HepG2 (cell line): Measurements from ENCODE around the gene ISG20L2. TPM values are rescaled to one million over a fixed set of nuclear protein-coding genes. Genes with fewer than 3 reads are reported as not detected.

Experiments
- BRCA1 ChIP-seq: sonication (generic); formaldehyde crosslinking; IDR thresholded peaks from 2 replicates; pipeline ENCODE4 v1.4.0; 2020; ENCODE audit warnings: missing genetic modification reagents
- FOXO1 ChIP-seq: sonication (generic); formaldehyde crosslinking; IDR thresholded peaks from 2 replicates; pipeline ENCODE4 v1.4.0; 2020; ENCODE audit warnings: missing genetic modification reagents
- GTF2F1 ChIP-seq: fragments of 150-350 bp; IDR thresholded peaks from 2 replicates; pipeline ENCODE4 v1.6.1; 2014; ENCODE audit warnings: low read length
- HNRNPLL ChIP-seq: fragments of 200-400 bp; formaldehyde crosslinking; IDR thresholded peaks from 2 replicates; pipeline ENCODE4 v1.6.1; 2017; ENCODE audit warnings: mild to moderate bottlenecking, low read depth, low read length; ENCODE audit not compliant: poor library complexity, severe bottlenecking
- KAT8 ChIP-seq: IDR thresholded peaks from 2 replicates; pipeline ENCODE4 v1.6.1; 2016; ENCODE audit warnings: missing genetic modification reagents, missing compliant biosample characterization
- KDM2A ChIP-seq: sonication (generic); formaldehyde crosslinking; IDR thresholded peaks from 2 replicates; pipeline ENCODE4 v1.4.0; 2020; ENCODE audit warnings: low read depth, missing genetic modification reagents, borderline replicate concordance
- KMT2B ChIP-seq: IDR thresholded peaks from 2 replicates; pipeline ENCODE4 v1.6.1; 2016; ENCODE audit warnings: missing genetic modification reagents, missing compliant biosample characterization
- MAZ ChIP-seq, 2 experiments: sonication (generic) in 1 of 2; formaldehyde crosslinking in 1 of 2; IDR thresholded peaks; 2 replicates each; pipeline versions ENCODE4 v1.5.0 to v1.6.1; 2012 to 2020; ENCODE audit warnings: low read depth in 2 of 2, mild to moderate bottlenecking in 2 of 2, borderline replicate concordance in 1 of 2, improper control_type of control experiment in 1 of 2, low read length in 1 of 2, missing genetic modification reagents in 1 of 2, moderate library complexity in 1 of 2
- NONO ChIP-seq, 2 experiments: fragments of 450-650 bp in 1 of 2; sonication (generic) in 1 of 2; formaldehyde crosslinking in 1 of 2; IDR thresholded peaks in 1 of 2; conservative IDR thresholded peaks in 1 of 2; 2 replicates each; pipeline versions ENCODE4 v1.6.1 to v1.8.0; 2017 to 2022; ENCODE audit warnings: mild to moderate bottlenecking in 1 of 2, missing genetic modification reagents in 1 of 2, moderate library complexity in 1 of 2
- NR2F6 ChIP-seq, 2 experiments: IDR thresholded peaks; 2 replicates each; pipeline ENCODE4 v1.6.1; 2016; ENCODE audit warnings: antibody characterized with exemption in 1 of 2, mild to moderate bottlenecking in 1 of 2
- RAD21 ChIP-seq: fragments of 450-650 bp; formaldehyde crosslinking; IDR thresholded peaks from 2 replicates; pipeline ENCODE4 v1.5.0; 2020; ENCODE audit warnings: mild to moderate bottlenecking
- RXRA ChIP-seq: sonication (generic); formaldehyde crosslinking; IDR thresholded peaks from 2 replicates; pipeline ENCODE4 v1.5.1; 2020; ENCODE audit warnings: missing genetic modification reagents
- ZNF557 ChIP-seq: sonication (generic); formaldehyde crosslinking; IDR thresholded peaks from 2 replicates; pipeline ENCODE4 v1.4.0; 2020; ENCODE audit warnings: missing genetic modification reagents
- ZNF562 ChIP-seq: sonication (generic); formaldehyde crosslinking; IDR thresholded peaks from 2 replicates; pipeline ENCODE4 v1.8.0; 2022; ENCODE audit warnings: missing genetic modification reagents, borderline replicate concordance
- ZNF782 ChIP-seq: sonication (generic); formaldehyde crosslinking; IDR thresholded peaks from 2 replicates; pipeline ENCODE4 v1.4.0; 2020; ENCODE audit warnings: missing genetic modification reagents, mild to moderate bottlenecking, borderline replicate concordance
- polyA plus RNA-seq, 8 experiments: library from polyadenylated mRNA; depleted of rRNA in 3 of 8; stranded (reverse) in 7 of 8; unstranded in 1 of 8; fragments of >200 nt; fragmentation: Illumina TruSeq in 4 of 8; extraction: Trizol in 4 of 8; gene quantifications; 2 replicates each; pipeline versions ENCODE4 v1.2.1 to v1.2.3, GENCODE V29; 2011 to 2016; ENCODE audit warnings: low read depth in 4 of 8, missing spikeins in 1 of 8, mixed read lengths in 1 of 8; ENCODE audit not compliant: insufficient read depth in 1 of 8
- total RNA-seq, 5 experiments: library from RNA; depleted of rRNA; stranded (reverse); fragments of >200 nt; fragmentation: Illumina TruSeq; extraction: Trizol; gene quantifications; 2 replicates each; pipeline ENCODE4 v1.2.3, GENCODE V29; 2016; ENCODE audit warnings: low read depth in 1 of 5
- TF ChIP-seq, protein P1 (sequence below), 2 experiments: sonication (generic) in 1 of 2; formaldehyde crosslinking in 1 of 2; IDR thresholded peaks; 2 replicates each; pipeline versions ENCODE4 v1.4.0 to v1.6.1; 2018 to 2020; ENCODE audit warnings: missing genetic modification reagents in 2 of 2, borderline replicate concordance in 1 of 2, low read depth in 1 of 2, mild to moderate bottlenecking in 1 of 2, missing biosample characterization in 1 of 2
- TF ChIP-seq, protein P2 (sequence below): sonication (generic); formaldehyde crosslinking; IDR thresholded peaks from 2 replicates; pipeline ENCODE4 v1.5.1; 2020; ENCODE audit warnings: mild to moderate bottlenecking, moderate library complexity, missing genetic modification reagents
- TF ChIP-seq, protein P3 (sequence below): sonication (generic); formaldehyde crosslinking; IDR thresholded peaks from 2 replicates; pipeline ENCODE4 v1.8.1; 2023; ENCODE audit warnings: mild to moderate bottlenecking, inconsistent platforms, moderate library complexity, missing genetic modification reagents, borderline replicate concordance
- TF ChIP-seq, protein P4 (sequence below): sonication (generic); formaldehyde crosslinking; IDR thresholded peaks from 2 replicates; pipeline ENCODE4 v1.4.0; 2020; ENCODE audit warnings: mild to moderate bottlenecking, missing genetic modification reagents

Gene ISG20L2
- total and polyA plus RNA-seq, 2 of the 13 experiments (the other 11 are each of a cell fraction or from before 2014, with no cell fraction given): 19.8 to 21.3 TPM

DNA sequence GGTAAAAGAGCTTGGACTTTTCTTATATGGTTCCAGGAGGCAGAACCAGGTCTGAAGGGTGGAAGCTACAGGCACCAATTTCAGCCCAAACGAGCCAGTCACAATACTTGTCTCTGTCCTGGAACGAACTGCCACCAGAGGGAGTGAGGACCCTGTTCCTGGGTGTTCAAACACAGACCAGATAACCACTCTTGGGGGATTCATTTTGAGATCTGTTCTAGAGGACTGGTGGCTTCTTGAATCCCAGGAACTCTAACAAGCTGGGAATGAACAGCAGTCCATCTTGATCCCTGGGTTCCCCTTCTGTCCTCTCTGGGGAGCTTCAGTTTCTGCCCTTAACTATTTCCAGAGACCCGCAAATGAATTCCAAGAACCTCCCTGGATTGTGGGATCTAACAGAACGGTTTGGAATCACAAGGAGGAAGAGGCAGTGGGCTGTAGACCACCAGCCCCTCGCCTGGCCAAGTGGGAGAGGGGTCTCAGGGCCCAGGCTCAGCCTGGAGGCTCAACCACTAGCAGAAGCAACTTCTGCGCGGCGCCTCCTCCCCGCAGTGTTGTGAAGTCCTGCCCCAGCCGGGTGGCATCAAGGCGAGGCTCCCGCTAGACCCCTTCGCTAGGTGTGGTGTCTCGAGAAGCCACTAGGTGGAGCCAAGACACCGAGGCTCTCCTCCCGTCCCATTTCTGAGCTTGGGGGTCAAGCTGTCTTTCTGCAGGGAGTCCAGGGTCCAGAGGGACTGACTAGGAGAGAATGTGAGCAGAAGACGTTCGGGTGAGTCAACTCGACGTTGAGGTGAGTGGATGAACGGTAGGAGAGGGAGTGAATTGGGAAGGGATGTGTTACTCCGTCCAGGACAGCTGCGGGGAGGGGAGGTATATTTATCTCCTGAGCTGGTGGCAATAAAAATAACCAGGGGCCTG lies 39.3 kb downstream of the ISG20L2 start (continued):
- TF ChIP-seq GTF2F1 (no peak), ZNF782 (CRISPR knock-in tag) (0 out of 2 replicates have a peak, but pooled peaks have one; percentile 38), HNRNPLL (peak; percentile 21), ZNF557 (no peak), MAZ (IDR thresholded peaks at IDR 0.05; ENCODE audit: borderline replicate concordance, low read depth, low read length) (peak; percentile 68; the same call in 1 of the 2 replicates), MAZ (CRISPR knock-in tag; IDR thresholded peaks at IDR 0.05; ENCODE audit: low read depth) (no peak), KMT2B (CRISPR knock-in tag) (0 out of 2 replicates have a peak, but pooled peaks have one; percentile 36), NONO (IDR thresholded peaks at IDR 0.05) (no peak), NONO (CRISPR knock-in tag; conservative IDR thresholded peaks at IDR 0.05) (peak; percentile 23; the same call in 1 of the 2 replicates), KAT8 (peak; percentile 50; the same call in 1 of the 2 replicates), RXRA (CRISPR knock-in tag) (peak; percentile 27; the same call in 1 of the 2 replicates), RAD21 (peak; percentile 87), FOXO1 (CRISPR knock-in tag) (0 out of 2 replicates have a peak, but pooled peaks have one; percentile 31), BRCA1 (no peak), NR2F6 (IDR thresholded peaks at IDR 0.05) (no peak), NR2F6 (CRISPR knock-in tag; IDR thresholded peaks at IDR 0.05) (peak; percentile 48; the same call in 1 of the 2 replicates), ZNF562 (no peak), KDM2A (CRISPR knock-in tag) (peak; percentile 71; the same call in 1 of the 2 replicates)
- TF ChIP-seq, protein P1, sequence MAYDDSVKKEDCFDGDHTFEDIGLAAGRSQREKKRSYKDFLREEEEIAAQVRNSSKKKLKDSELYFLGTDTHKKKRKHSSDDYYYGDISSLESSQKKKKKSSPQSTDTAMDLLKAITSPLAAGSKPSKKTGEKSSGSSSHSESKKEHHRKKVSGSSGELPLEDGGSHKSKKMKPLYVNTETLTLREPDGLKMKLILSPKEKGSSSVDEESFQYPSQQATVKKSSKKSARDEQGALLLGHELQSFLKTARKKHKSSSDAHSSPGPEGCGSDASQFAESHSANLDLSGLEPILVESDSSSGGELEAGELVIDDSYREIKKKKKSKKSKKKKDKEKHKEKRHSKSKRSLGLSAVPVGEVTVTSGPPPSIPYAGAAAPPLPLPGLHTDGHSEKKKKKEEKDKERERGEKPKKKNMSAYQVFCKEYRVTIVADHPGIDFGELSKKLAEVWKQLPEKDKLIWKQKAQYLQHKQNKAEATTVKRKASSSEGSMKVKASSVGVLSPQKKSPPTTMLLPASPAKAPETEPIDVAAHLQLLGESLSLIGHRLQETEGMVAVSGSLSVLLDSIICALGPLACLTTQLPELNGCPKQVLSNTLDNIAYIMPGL (CRISPR knock-in tag; IDR thresholded peaks at IDR 0.05; ENCODE audit: borderline replicate concordance in 1 of 2, low read depth in 1 of 2): peak; percentile 54 to 77; a peak in 3 of 4 replicates
- TF ChIP-seq, protein P2, sequence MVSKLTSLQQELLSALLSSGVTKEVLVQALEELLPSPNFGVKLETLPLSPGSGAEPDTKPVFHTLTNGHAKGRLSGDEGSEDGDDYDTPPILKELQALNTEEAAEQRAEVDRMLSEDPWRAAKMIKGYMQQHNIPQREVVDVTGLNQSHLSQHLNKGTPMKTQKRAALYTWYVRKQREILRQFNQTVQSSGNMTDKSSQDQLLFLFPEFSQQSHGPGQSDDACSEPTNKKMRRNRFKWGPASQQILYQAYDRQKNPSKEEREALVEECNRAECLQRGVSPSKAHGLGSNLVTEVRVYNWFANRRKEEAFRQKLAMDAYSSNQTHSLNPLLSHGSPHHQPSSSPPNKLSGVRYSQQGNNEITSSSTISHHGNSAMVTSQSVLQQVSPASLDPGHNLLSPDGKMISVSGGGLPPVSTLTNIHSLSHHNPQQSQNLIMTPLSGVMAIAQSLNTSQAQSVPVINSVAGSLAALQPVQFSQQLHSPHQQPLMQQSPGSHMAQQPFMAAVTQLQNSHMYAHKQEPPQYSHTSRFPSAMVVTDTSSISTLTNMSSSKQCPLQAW (CRISPR knock-in tag): peak; percentile 56; the same call in 1 of the 2 replicates
- TF ChIP-seq, protein P3, sequence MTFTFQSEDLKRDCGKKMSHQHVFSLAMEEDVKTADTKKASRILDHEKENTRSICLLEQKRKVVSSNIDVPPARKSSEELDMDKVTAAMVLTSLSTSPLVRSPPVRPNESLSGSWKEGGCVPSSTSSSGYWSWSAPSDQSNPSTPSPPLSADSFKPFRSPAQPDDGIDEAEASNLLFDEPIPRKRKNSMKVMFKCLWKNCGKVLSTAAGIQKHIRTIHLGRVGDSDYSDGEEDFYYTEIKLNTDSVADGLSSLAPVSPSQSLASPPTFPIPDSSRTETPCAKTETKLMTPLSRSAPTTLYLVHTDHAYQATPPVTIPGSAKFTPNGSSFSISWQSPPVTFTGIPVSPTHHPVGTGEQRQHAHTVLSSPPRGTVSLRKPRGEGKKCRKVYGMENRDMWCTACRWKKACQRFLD: 0 out of 2 replicates have a peak, but pooled peaks have one; percentile 22
- TF ChIP-seq, protein P4, sequence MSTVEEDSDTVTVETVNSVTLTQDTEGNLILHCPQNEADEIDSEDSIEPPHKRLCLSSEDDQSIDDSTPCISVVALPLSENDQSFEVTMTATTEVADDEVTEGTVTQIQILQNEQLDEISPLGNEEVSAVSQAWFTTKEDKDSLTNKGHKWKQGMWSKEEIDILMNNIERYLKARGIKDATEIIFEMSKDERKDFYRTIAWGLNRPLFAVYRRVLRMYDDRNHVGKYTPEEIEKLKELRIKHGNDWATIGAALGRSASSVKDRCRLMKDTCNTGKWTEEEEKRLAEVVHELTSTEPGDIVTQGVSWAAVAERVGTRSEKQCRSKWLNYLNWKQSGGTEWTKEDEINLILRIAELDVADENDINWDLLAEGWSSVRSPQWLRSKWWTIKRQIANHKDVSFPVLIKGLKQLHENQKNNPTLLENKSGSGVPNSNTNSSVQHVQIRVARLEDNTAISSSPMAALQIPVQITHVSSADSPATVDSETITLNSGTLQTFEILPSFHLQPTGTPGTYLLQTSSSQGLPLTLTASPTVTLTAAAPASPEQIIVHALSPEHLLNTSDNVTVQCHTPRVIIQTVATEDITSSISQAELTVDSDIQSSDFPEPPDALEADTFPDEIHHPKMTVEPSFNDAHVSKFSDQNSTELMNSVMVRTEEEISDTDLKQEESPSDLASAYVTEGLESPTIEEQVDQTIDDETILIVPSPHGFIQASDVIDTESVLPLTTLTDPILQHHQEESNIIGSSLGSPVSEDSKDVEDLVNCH (CRISPR knock-in tag): 0 out of 2 replicates have a peak, but pooled peaks have one; percentile 64
